ENCODE results near the gene RASD1.

DNA sequence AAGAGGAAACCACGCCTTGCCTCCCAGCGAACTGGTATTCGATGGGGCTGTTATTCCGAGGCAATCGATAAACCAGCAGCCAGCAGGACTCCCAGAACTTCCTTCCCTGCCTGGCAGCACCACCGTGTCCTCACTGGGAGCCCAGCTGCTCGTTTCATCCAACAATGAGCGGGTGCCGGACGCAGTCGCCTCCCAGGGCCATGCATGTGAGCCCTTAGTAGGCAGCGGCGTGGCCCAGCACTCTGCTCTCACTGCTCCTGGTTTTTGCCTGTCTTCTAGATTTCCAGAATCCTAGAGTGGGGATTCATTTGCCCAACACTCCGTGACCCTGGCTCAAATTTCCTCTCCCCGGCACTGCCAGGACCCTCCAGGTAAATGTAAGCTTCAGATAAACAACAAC lies 29.1 kb upstream of the RASD1 start:
- TF ChIP-seq, protein P1, sequence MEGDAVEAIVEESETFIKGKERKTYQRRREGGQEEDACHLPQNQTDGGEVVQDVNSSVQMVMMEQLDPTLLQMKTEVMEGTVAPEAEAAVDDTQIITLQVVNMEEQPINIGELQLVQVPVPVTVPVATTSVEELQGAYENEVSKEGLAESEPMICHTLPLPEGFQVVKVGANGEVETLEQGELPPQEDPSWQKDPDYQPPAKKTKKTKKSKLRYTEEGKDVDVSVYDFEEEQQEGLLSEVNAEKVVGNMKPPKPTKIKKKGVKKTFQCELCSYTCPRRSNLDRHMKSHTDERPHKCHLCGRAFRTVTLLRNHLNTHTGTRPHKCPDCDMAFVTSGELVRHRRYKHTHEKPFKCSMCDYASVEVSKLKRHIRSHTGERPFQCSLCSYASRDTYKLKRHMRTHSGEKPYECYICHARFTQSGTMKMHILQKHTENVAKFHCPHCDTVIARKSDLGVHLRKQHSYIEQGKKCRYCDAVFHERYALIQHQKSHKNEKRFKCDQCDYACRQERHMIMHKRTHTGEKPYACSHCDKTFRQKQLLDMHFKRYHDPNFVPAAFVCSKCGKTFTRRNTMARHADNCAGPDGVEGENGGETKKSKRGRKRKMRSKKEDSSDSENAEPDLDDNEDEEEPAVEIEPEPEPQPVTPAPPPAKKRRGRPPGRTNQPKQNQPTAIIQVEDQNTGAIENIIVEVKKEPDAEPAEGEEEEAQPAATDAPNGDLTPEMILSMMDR (IDR thresholded peaks at IDR 0.05 in 2 of 3, conservative IDR thresholded peaks at IDR 0.05 in 1 of 3; ENCODE audit: borderline replicate concordance in 1 of 3, insufficient read depth in 1 of 3, low read depth in 2 of 3, low read length in 2 of 3): no peak
- no peak for TF ChIP-seq RAD21 (IDR thresholded peaks at IDR 0.05; ENCODE audit: low read depth)
- no peak for TF ChIP-seq POLR2A (IDR thresholded peaks at IDR 0.05; ENCODE audit: borderline replicate concordance, extremely low read depth, insufficient read depth, insufficient read length)
- TF ChIP-seq CEBPB (IDR thresholded peaks at IDR 0.05; ENCODE audit: low read depth): no peak
- TF ChIP-seq CBX3 (IDR thresholded peaks at IDR 0.05; ENCODE audit: low read depth): no peak
- no peak for TF ChIP-seq EZH2 (IDR thresholded peaks at IDR 0.05)
- TF ChIP-seq ZNF274 (IDR thresholded peaks at IDR 0.05; ENCODE audit: low read depth, low read length): no peak
- TF ChIP-seq POLR2AphosphoS5 (IDR thresholded peaks at IDR 0.05; ENCODE audit: low read depth, low read length): no peak
- no peak for TF ChIP-seq EGR1 (IDR thresholded peaks at IDR 0.05; ENCODE audit: low read depth)
- TF ChIP-seq SIN3A (IDR thresholded peaks at IDR 0.05; ENCODE audit: low read depth): no peak
- no peak for TF ChIP-seq EZH2phosphoT487 (IDR thresholded peaks at IDR 0.05; ENCODE audit: borderline replicate concordance)
- no peak for TF ChIP-seq FOSL1 (IDR thresholded peaks at IDR 0.05; ENCODE audit: low read depth)

Measured in HCT116 (cell line).